H9 (cell line): Measurements from ENCODE around the gene MYO1D. TPM values are rescaled to one million over a fixed set of nuclear protein-coding genes. Genes with fewer than 3 reads are reported as not detected.

Experiments used
- DNase-seq: peaks from one replicate; pipeline ENCODE4 v3.0.0-alpha.2; 2017
- H2AFZ ChIP-seq: one replicate; pipeline ENCODE4 v1.6.1; 2013; ENCODE audit warnings: mild to moderate bottlenecking, low read length, control low read depth, moderate library complexity
- H2AK5ac ChIP-seq: 2 replicates; pipeline ENCODE4 v1.6.1; 2013; ENCODE audit warnings: low read length, control low read depth, mixed read lengths; ENCODE audit not compliant: insufficient read length
- H2BK120ac ChIP-seq: one replicate; pipeline ENCODE4 v1.6.1; 2013; ENCODE audit warnings: low read depth, mild to moderate bottlenecking, low read length, control low read depth, inconsistent platforms; ENCODE audit not compliant: poor library complexity, severe bottlenecking
- H2BK12ac ChIP-seq: 2 replicates; pipeline ENCODE4 v1.6.1; 2013; ENCODE audit warnings: low read length, control low read depth, mixed read lengths, low read depth; ENCODE audit not compliant: insufficient read length
- H2BK15ac ChIP-seq: 2 replicates; pipeline ENCODE4 v1.6.1; 2013; ENCODE audit warnings: low read depth, low read length, control low read depth
- H2BK20ac ChIP-seq: one replicate; pipeline ENCODE4 v1.6.1; 2013; ENCODE audit warnings: low read depth, mild to moderate bottlenecking, low read length, control low read depth, inconsistent platforms; ENCODE audit not compliant: poor library complexity, severe bottlenecking
- H2BK5ac ChIP-seq: 2 replicates; pipeline ENCODE4 v1.6.1; 2013; ENCODE audit warnings: low read length, control low read depth, mixed read lengths; ENCODE audit not compliant: insufficient read length
- H3K14ac ChIP-seq: 2 replicates; pipeline ENCODE4 v1.6.1; 2013; ENCODE audit warnings: low read length, control low read depth; ENCODE audit not compliant: insufficient read depth
- H3K18ac ChIP-seq: 2 replicates; pipeline ENCODE4 v1.6.1; 2013; ENCODE audit warnings: low read depth, mild to moderate bottlenecking, mixed read lengths, low read length, control low read depth; ENCODE audit not compliant: insufficient read length
- H3K23ac ChIP-seq: 2 replicates; pipeline ENCODE4 v1.6.1; 2013; ENCODE audit warnings: low read length, control low read depth, mixed read lengths, low read depth; ENCODE audit not compliant: insufficient read length
- H3K23me2 ChIP-seq: 2 replicates; pipeline ENCODE4 v1.6.1; 2013; ENCODE audit warnings: low read depth, mild to moderate bottlenecking, mixed read lengths, low read length, control low read depth; ENCODE audit not compliant: insufficient read length, poor library complexity, severe bottlenecking
- H3K27ac ChIP-seq: 2 replicates; pipeline ENCODE4 v1.5.1; 2013; ENCODE audit warnings: low read length, control low read depth, mixed read lengths, low read depth; ENCODE audit not compliant: insufficient read length
- H3K27me3 ChIP-seq: 2 replicates; pipeline ENCODE4 v1.6.1; 2013; ENCODE audit warnings: low read length, control low read depth, inconsistent platforms; ENCODE audit not compliant: insufficient read depth
- H3K4ac ChIP-seq: 2 replicates; pipeline ENCODE4 v1.6.1; 2013; ENCODE audit warnings: low read depth, mild to moderate bottlenecking, control low read depth, inconsistent platforms, low read length, moderate library complexity
- H3K4me1 ChIP-seq: 2 replicates; pipeline ENCODE4 v1.6.1; 2013; ENCODE audit warnings: low read length, control low read depth, inconsistent platforms; ENCODE audit not compliant: insufficient read depth
- H3K4me2 ChIP-seq: 2 replicates; pipeline ENCODE4 v1.6.1; 2013; ENCODE audit warnings: low read length, control low read depth, mixed read lengths; ENCODE audit not compliant: insufficient read length, insufficient read depth
- H3K56ac ChIP-seq: 2 replicates; pipeline ENCODE4 v1.6.1; 2013; ENCODE audit warnings: low read depth, mild to moderate bottlenecking, mixed read lengths, low read length, control low read depth; ENCODE audit not compliant: insufficient read length
- H3K79me1 ChIP-seq: 2 replicates; pipeline ENCODE4 v1.6.1; 2013; ENCODE audit warnings: low read depth, mild to moderate bottlenecking, moderate library complexity, low read length, control low read depth, inconsistent platforms; ENCODE audit not compliant: insufficient read depth, poor library complexity, severe bottlenecking
- H3K79me2 ChIP-seq: 2 replicates; pipeline ENCODE4 v1.6.1; 2013; ENCODE audit warnings: low read length, control low read depth, inconsistent platforms; ENCODE audit not compliant: insufficient read depth
- H3K9ac ChIP-seq: 2 replicates; pipeline ENCODE4 v1.6.1; 2013; ENCODE audit warnings: low read length, control low read depth, mixed read lengths; ENCODE audit not compliant: insufficient read length; ENCODE audit errors: extremely low read depth
- H3K9me3 ChIP-seq: one replicate; pipeline ENCODE4 v1.6.1; 2013; ENCODE audit warnings: low read depth, low read length, inconsistent platforms; ENCODE audit not compliant: control insufficient read depth
- H3T11ph ChIP-seq: one replicate; pipeline ENCODE4 v1.6.1; 2013; ENCODE audit warnings: mild to moderate bottlenecking, low read length, control low read depth, inconsistent platforms
- H4K20me1 ChIP-seq: one replicate; pipeline ENCODE4 v1.6.1; 2013; ENCODE audit not compliant: control insufficient read depth, insufficient read length, insufficient read depth
- H4K5ac ChIP-seq: 2 replicates; pipeline ENCODE4 v1.6.1; 2013; ENCODE audit warnings: low read depth, mild to moderate bottlenecking, mixed read lengths, low read length, control low read depth; ENCODE audit not compliant: insufficient read length
- H4K8ac ChIP-seq: replicated peaks from 2 replicates; pipeline ENCODE4 v1.6.1; 2013; ENCODE audit warnings: low read length, control low read depth, mixed read lengths, low read depth; ENCODE audit not compliant: insufficient read length
- H4K91ac ChIP-seq: 2 replicates; pipeline ENCODE4 v1.6.1; 2013; ENCODE audit warnings: low read depth, mild to moderate bottlenecking, moderate library complexity, mixed read lengths, low read length, control low read depth; ENCODE audit not compliant: insufficient read length
- H3K27ac Mint-ChIP-seq, 3 experiments: 2 replicates in 2 of 3; 3 replicates in 1 of 3; pipeline ENCODE4 v1.8.0; 2020 to 2021; ENCODE audit warnings: mixed read lengths in 3 of 3, mild to moderate bottlenecking in 1 of 3, moderate library complexity in 1 of 3
- H3K27me3 Mint-ChIP-seq: 2 replicates; pipeline ENCODE4 v1.8.0; 2021; ENCODE audit warnings: low read depth, mild to moderate bottlenecking, moderate library complexity, mixed read lengths
- H3K36me3 Mint-ChIP-seq, 3 experiments: 2 replicates in 2 of 3; 3 replicates in 1 of 3; pipeline ENCODE4 v1.8.0; 2020 to 2021; ENCODE audit warnings: low read depth in 3 of 3, mixed read lengths in 3 of 3; ENCODE audit not compliant: insufficient read depth in 1 of 3
- H3K4me1 Mint-ChIP-seq, 2 experiments: 2 replicates each; pipeline ENCODE4 v1.8.0; 2020; ENCODE audit warnings: mixed read lengths in 2 of 2
- H3K4me3 Mint-ChIP-seq, 2 experiments: 2 replicates in 1 of 2; 3 replicates in 1 of 2; pipeline ENCODE4 v1.8.0; 2020 to 2021; ENCODE audit warnings: mild to moderate bottlenecking in 2 of 2, mixed read lengths in 2 of 2, moderate library complexity in 1 of 2
- H3K9me3 Mint-ChIP-seq, 2 experiments: 2 replicates in 1 of 2; 3 replicates in 1 of 2; pipeline ENCODE4 v1.8.0; 2020; ENCODE audit warnings: mild to moderate bottlenecking in 2 of 2, mixed read lengths in 2 of 2, moderate library complexity in 1 of 2
- CTCF ChIP-seq: fragments of 200-600 bp; sonication (generic); conservative IDR thresholded peaks from 3 replicates; pipeline ENCODE4 v1.8.0; 2021; ENCODE audit warnings: antibody characterized with exemption, mild to moderate bottlenecking
- WGBS: extraction: QIAGEN DNeasy Blood & Tissue Kit; methylation state at CpG from one replicate; pipeline ENCODE4 v1.1.7; 2013; ENCODE audit warnings: missing lambda C conversion rate, low lambda C conversion rate, mixed read lengths; ENCODE audit not compliant: insufficient read length; ENCODE audit errors: extremely low coverage; 5-methylcytosine and 5-hydroxymethylcytosine counted together
- total RNA-seq: library from RNA; stranded (reverse); gene quantifications from 2 replicates; pipeline ENCODE4 v1.2.1, GENCODE V29; 2021

MYO1D gene
- total RNA-seq, 1 experiment from 2014 or later: 19.0 TPM

- Histone ChIP-seq H3K18ac (no peak overlapping the region), H4K20me1 (no peaks in the 10 kb centered on the region), H2BK12ac (no peak overlapping the region), H2BK120ac (no peak overlapping the region), H3K14ac (no peak overlapping the region), H3K23ac (no peak overlapping the region), H3K4me2 (no peak overlapping the region), H2AFZ (no peak overlapping the region), H4K5ac (no peak overlapping the region), H3K4me1 (no peaks in the 10 kb centered on the region), H3K4ac (no peak overlapping the region), H3K27ac (no peak overlapping the region), H2AK5ac (no peak overlapping the region), H3K27me3 (no peaks in the 10 kb centered on the region), H3K9ac (no peak overlapping the region), H3K9me3 (no peaks in the 10 kb centered on the region), H3K23me2 (no peaks in the 10 kb centered on the region), H3K79me2 (no peaks in the 10 kb centered on the region), H3K79me1 (no peaks in the 10 kb centered on the region), H3T11ph (no peak overlapping the region), H2BK5ac (no peak overlapping the region), H3K56ac (no peak overlapping the region), H4K91ac (no peak overlapping the region), H2BK20ac (no peak overlapping the region), H2BK15ac (no peak overlapping the region), H4K8ac (no peak overlapping the region)
- no peak for TF ChIP-seq CTCF
- WGBS: no CpG with 5 or more reads among the region's 5 CpGs
- Mint-ChIP-seq H3K4me1 (peaks cover 10 to 11% of the 10 kb centered on the region in 2 experiments), H3K9me3 (no peaks in the 10 kb centered on the region), H3K27ac (peak overlapping the region in 1 of 3 experiments; percentile 45; a peak in 1 of 7 replicates), H3K27me3 (no peaks in the 10 kb centered on the region), H3K36me3 (peaks cover 0 to 2% (median 0%) of the 10 kb centered on the region in 3 experiments; a peak in 2 of 7 replicates), H3K4me3 (no peak overlapping the region)
- no peak for DNase-seq
Measured at GRCh38 chr17:32660496-32660985, 216.4 kb downstream of the MYO1D start.
